Stimulated activated CD4-positive, alpha-beta T cell treated with anti-CD3 and anti-CD28 coated beads, Interleukin-4, amount 100 ng/mL, for 24 hours (primary cell): Measurements from ENCODE around the gene FN1.
"Not testable (repeated sequence)": the region's sequence is repeated elsewhere in the genome, so short reads cannot be mapped to it uniquely, and the experiment has no call there.

Experiments used
- DNase-seq: peaks from one replicate; pipeline ENCODE4 v3.0.0-alpha.2; 2020

Gene FN1

GRCh38 chr2:215363461-215364156, 72.3 kb downstream of the FN1 start:
- DNase-seq, result no peak

- no peak for DNase-seq
These were observed 72.8 kb downstream of the FN1 start for GRCh38 chr2:215363039-215363438.

GRCh38 chr2:215362562-215362904, 73.3 kb downstream of the FN1 start:
- no peak for DNase-seq

- DNase-seq, result no peak
These were observed 73.8 kb downstream of the FN1 start for GRCh38 chr2:215361876-215362561.

GRCh38 chr2:215361211-215361875, 74.5 kb downstream of the FN1 start:
- DNase-seq, result no peak

GRCh38 chr2:215360596-215360995, 75.3 kb downstream of the FN1 start:
- no peak for DNase-seq

GRCh38 chr2:215360059-215360458, 75.8 kb downstream of the FN1 start:
- DNase-seq, result not testable (repeated sequence)

GRCh38 chr2:215359576-215359922, 76.3 kb downstream of the FN1 start:
- DNase-seq, result no peak

GRCh38 chr2:215358891-215359575, 76.8 kb downstream of the FN1 start:
- no peak for DNase-seq

- no peak for DNase-seq
These were observed 77.5 kb downstream of the FN1 start for GRCh38 chr2:215358312-215358845.

- DNase-seq, result no peak
These were observed 78.2 kb downstream of the FN1 start for GRCh38 chr2:215357660-215358059.

GRCh38 chr2:215356948-215357461, 78.9 kb downstream of the FN1 start:
- no peak for DNase-seq

- DNase-seq, result no peak
These were observed 79.4 kb downstream of the FN1 start for GRCh38 chr2:215356334-215356947.

GRCh38 chr2:215355801-215356200, 80.1 kb downstream of the FN1 start:
- DNase-seq, result no peak

- DNase-seq, result no peak
These were observed 80.8 kb downstream of the FN1 start for GRCh38 chr2:215354771-215355695.

GRCh38 chr2:215352602-215353001, 83.3 kb downstream of the FN1 start:
- no peak for DNase-seq

- no peak for DNase-seq
These were observed 88.0 kb downstream of the FN1 start for GRCh38 chr2:215347878-215348277.

- DNase-seq, result no peak
These were observed 96.8 kb downstream of the FN1 start for GRCh38 chr2:215338883-215339679.

- DNase-seq, result no peak
These were observed 102.8 kb downstream of the FN1 start for GRCh38 chr2:215332872-215333595.

GRCh38 chr2:215328066-215328465, 107.8 kb downstream of the FN1 start:
- DNase-seq, result no peak
